ENCODE results near the gene CELA2A.
A peak's percentile ranks its signal among the peaks of the same experiment; 100 is the strongest.
"Not testable (repeated sequence)": the region's sequence is repeated elsewhere in the genome, so short reads cannot be mapped to it uniquely, and the experiment has no call there.

The CELA2A gene

GRCh38 chr1:15425521-15425920 lies 31.0 kb upstream of the CELA2A start:
- DNase-seq: no peak

- DNase-seq: no peak
Observed at GRCh38 chr1:15425958-15426357, 30.6 kb upstream of the CELA2A start.

GRCh38 chr1:15426492-15427279 lies 29.8 kb upstream of the CELA2A start:
- no peak for DNase-seq

GRCh38 chr1:15427280-15427666 lies 29.3 kb upstream of the CELA2A start:
- DNase-seq: no peak

GRCh38 chr1:15428252-15428651 lies 28.3 kb upstream of the CELA2A start:
- not testable (repeated sequence) for DNase-seq

GRCh38 chr1:15428815-15429435 lies 27.6 kb upstream of the CELA2A start:
- no peak for DNase-seq

- no peak for DNase-seq
Observed at GRCh38 chr1:15429701-15430149, 26.8 kb upstream of the CELA2A start.

- peak; percentile 80 for DNase-seq
Observed at GRCh38 chr1:15430787-15431570, 25.6 kb upstream of the CELA2A start.

- DNase-seq: no peak
Observed at GRCh38 chr1:15431571-15431948, 25.0 kb upstream of the CELA2A start.

GRCh38 chr1:15432324-15432723 lies 24.2 kb upstream of the CELA2A start:
- peak; percentile 79 for DNase-seq

GRCh38 chr1:15433471-15433870 lies 23.1 kb upstream of the CELA2A start:
- DNase-seq: no peak

- not testable (repeated sequence) for DNase-seq
Observed at GRCh38 chr1:15434739-15435138, 21.8 kb upstream of the CELA2A start.

GRCh38 chr1:15435239-15436077 lies 21.1 kb upstream of the CELA2A start:
- no peak for DNase-seq

GRCh38 chr1:15436881-15437442 lies 19.6 kb upstream of the CELA2A start:
- DNase-seq: no peak

GRCh38 chr1:15439325-15439724 lies 17.2 kb upstream of the CELA2A start:
- no peak for DNase-seq

- no peak for DNase-seq
Observed at GRCh38 chr1:15440357-15440756, 16.2 kb upstream of the CELA2A start.

GRCh38 chr1:15441247-15441646 lies 15.3 kb upstream of the CELA2A start:
- DNase-seq: no peak

- no peak for DNase-seq
Observed at GRCh38 chr1:15442119-15442518, 14.4 kb upstream of the CELA2A start.

- DNase-seq: no peak
Observed at GRCh38 chr1:15442759-15443158, 13.8 kb upstream of the CELA2A start.

GRCh38 chr1:15443281-15443680 lies 13.3 kb upstream of the CELA2A start:
- DNase-seq: no peak

- no peak for DNase-seq
Observed at GRCh38 chr1:15444468-15445389, 11.8 kb upstream of the CELA2A start.
